Esophagus squamous epithelium (tissue), 5 donors: Measurements from ENCODE around the gene NRXN3. TPM values are rescaled to one million over a fixed set of nuclear protein-coding genes. Genes with fewer than 3 reads are reported as not detected.

Source experiments
- DNase-seq: peaks from one replicate; lab custom pipeline; 2025; lab: John Stamatoyannopoulos, UW
- H3K27ac ChIP-seq, 4 donors: fragments of 200-600 bp; sonication (generic); one replicate each; pipeline ENCODE4 v1.5.1; 2016 to 2019; ENCODE audit warnings: mild to moderate bottlenecking in 1 of 4
- H3K27me3 ChIP-seq, 4 donors: fragments of 200-600 bp; sonication (generic); 1 replicate in 3 of 4; 2 replicates in 1 of 4; pipeline versions ENCODE4 v1.5.1 to v1.6.0; 2017 to 2021; ENCODE audit warnings: antibody characterized with exemption in 1 of 4
- H3K36me3 ChIP-seq, 3 donors: fragments of 200-600 bp; sonication (generic); one replicate each; pipeline ENCODE4 v1.5.1; 2016 to 2019
- H3K4me1 ChIP-seq, 3 donors: fragments of 200-600 bp; sonication (generic); one replicate each; pipeline ENCODE4 v1.5.1; 2017 to 2019
- H3K4me3 ChIP-seq, 4 donors: fragments of 200-600 bp; sonication (generic); 1 replicate in 3 of 4; 2 replicates in 1 of 4; pipeline ENCODE4 v1.5.1; 2016 to 2019; ENCODE audit warnings: mild to moderate bottlenecking in 2 of 4, moderate library complexity in 1 of 4
- H3K9me3 ChIP-seq, 3 donors: fragments of 200-600 bp; sonication (generic); one replicate each; pipeline ENCODE4 v1.5.1; 2016 to 2019
- CTCF ChIP-seq, 6 experiments: fragments of 450-650 bp in 4 of 6; fragments of 200-600 bp in 2 of 6; sonication (generic) in 2 of 6; IDR thresholded peaks; one replicate each; pipeline ENCODE4 v1.5.1; 2016 to 2019; ENCODE audit warnings: antibody characterized with exemption in 6 of 6, mild to moderate bottlenecking in 4 of 6, moderate library complexity in 4 of 6
- POLR2A ChIP-seq, 4 donors: fragments of 450-650 bp; IDR thresholded peaks; one replicate each; pipeline ENCODE4 v1.6.1; 2017; ENCODE audit warnings: antibody characterized with exemption in 4 of 4, mild to moderate bottlenecking in 4 of 4, moderate library complexity in 3 of 4
- WGBS, 2 donors: methylation state at CpG; one replicate each; pipeline ENCODE4 v1.1.5; 2018; 5-methylcytosine and 5-hydroxymethylcytosine counted together
- intact Hi-C: fragments of 100-400 bp; cut with DNase I; formaldehyde crosslinking; loops from one replicate; pipeline ENCODE4 v1.15.0; 2022
- total RNA-seq, 4 donors: library from RNA; depleted of rRNA; stranded (reverse); fragments of >200 nt; gene quantifications; one replicate each; pipeline ENCODE4 v1.1.0, GENCODE V29; 2016
- donor health status: DM: yes; HTN: yes; CAD: no.

Gene NRXN3
- total RNA-seq, 4 donors from 2014 or later, result 0.30 to 15.8 (median 1.5) TPM

DNA sequence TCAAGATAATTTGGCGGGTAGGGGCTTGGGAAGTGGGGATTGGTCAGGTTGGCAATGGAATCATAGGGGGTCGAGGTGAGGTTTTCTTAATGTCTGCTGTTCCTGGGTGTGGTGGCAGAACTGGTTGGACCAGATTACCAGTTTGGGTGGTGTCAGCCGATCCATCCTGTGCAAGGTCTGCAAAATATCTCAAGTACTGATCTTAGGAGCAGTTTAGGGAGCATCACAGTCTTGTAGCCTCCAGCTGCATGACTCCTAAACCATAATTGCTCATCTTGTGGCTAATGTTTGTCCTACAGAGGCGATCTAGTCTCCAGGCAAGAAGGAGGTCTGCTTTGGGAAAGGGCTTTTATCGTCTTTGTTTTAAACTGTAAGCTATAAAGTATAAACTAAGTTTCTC is 1172.8 kb downstream of the NRXN3 start:
- intact Hi-C loops, result no loop called here
- H3K36me3 ChIP-seq, result no peaks in the 10 kb centered on the region
- WGBS, 2 donors, result 59 to 70% methylated on average over 4 to 5 of the region's 5 CpGs

GRCh38 chr14:79351011-79351410 is 1180.8 kb downstream of the NRXN3 start:
- Histone ChIP-seq H3K27ac (no peak overlapping the region), H3K27me3 (no peaks in the 10 kb centered on the region), H3K9me3 (no peaks in the 10 kb centered on the region), H3K36me3 (no peaks in the 10 kb centered on the region), H3K4me1 (no peaks in the 10 kb centered on the region), H3K4me3 (no peak overlapping the region)
- WGBS, 2 donors, result 77% methylated on average over 3 of the region's 3 CpGs
- TF ChIP-seq POLR2A (IDR thresholded peaks at IDR 0.05) (no peak), CTCF (IDR thresholded peaks at IDR 0.05) (no peak)
- DNase-seq, result no peak
- intact Hi-C loops, result no loop called here

More for the DNA sequence above, 1172.8 kb downstream of the NRXN3 start:
- TF ChIP-seq POLR2A (IDR thresholded peaks at IDR 0.05) (no peak), CTCF (IDR thresholded peaks at IDR 0.05) (no peak)
- no peaks in the 10 kb centered on the region for H3K9me3 ChIP-seq
- DNase-seq, result no peak
- H3K27ac ChIP-seq, result no peak overlapping the region
- no peaks in the 10 kb centered on the region for H3K4me1 ChIP-seq
- H3K27me3 ChIP-seq, result no peaks in the 10 kb centered on the region
- H3K4me3 ChIP-seq, result no peak overlapping the region

DNA sequence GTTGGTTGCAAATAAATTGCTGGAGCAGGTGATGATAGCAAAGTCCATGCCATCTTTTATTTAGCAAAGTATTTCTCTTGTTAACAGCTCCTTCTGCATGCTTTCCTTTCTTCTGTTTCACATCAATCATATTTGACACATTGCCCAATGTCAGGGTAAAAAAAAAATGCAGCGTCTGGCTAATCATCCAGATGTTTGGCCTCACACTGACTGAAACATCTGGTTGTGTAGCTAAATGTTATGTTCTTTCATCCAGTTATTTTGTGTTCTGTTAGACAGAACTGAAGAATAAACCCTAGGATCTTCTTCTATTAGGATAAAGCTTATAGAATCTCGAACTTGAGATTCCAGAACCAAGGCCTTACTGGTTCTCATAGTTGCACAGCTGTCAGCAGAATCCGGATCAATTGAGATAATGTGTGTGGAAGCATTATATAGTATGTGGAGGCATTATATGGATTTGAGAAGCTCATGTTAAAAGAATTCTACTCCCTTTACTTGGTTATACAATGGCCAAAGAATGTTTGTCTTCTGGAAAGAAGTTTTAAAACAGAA is 1182.0 kb downstream of the NRXN3 start:
- WGBS, 2 donors, result 27 to 35% methylated on average over 3 of the region's 3 CpGs
- intact Hi-C loops, result no loop called here
- TF ChIP-seq POLR2A (IDR thresholded peaks at IDR 0.05) (no peak), CTCF (IDR thresholded peaks at IDR 0.05) (no peak)
- Histone ChIP-seq H3K27me3 (no peaks in the 10 kb centered on the region), H3K36me3 (no peaks in the 10 kb centered on the region), H3K4me3 (no peak overlapping the region), H3K27ac (no peak overlapping the region), H3K9me3 (no peaks in the 10 kb centered on the region), H3K4me1 (no peaks in the 10 kb centered on the region)
- DNase-seq, result no peak

DNA sequence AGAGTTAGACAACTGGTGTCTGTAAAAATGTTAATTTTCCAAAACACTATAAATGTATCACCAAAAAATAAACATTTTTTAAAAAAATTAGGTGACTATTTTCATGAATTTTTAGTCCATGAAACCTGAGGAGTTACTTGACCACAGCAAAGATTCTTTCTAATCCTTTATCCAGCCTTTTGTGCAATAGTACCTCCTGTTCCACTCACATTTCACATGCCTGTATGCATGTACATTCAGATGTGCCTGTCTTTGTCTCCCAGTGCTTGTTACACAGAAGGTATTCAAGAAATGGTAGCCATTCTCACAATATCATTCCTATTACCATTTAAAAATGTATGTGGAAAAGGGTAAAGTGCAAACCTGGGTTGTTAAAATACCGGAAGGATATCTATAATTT is 1184.2 kb downstream of the NRXN3 start:
- Histone ChIP-seq H3K36me3 (no peaks in the 10 kb centered on the region), H3K4me3 (no peak overlapping the region), H3K27ac (no peak overlapping the region), H3K4me1 (no peaks in the 10 kb centered on the region), H3K9me3 (no peaks in the 10 kb centered on the region), H3K27me3 (no peaks in the 10 kb centered on the region)
- no peak for DNase-seq
- TF ChIP-seq CTCF (IDR thresholded peaks at IDR 0.05) (no peak), POLR2A (IDR thresholded peaks at IDR 0.05) (no peak)
- intact Hi-C loops, result no loop called here
- WGBS, 2 donors, result 80 to 85% methylated on average over 1 of the region's 1 CpG

GRCh38 chr14:79356040-79356439 is 1185.9 kb downstream of the NRXN3 start:
- TF ChIP-seq CTCF (IDR thresholded peaks at IDR 0.05) (no peak), POLR2A (IDR thresholded peaks at IDR 0.05) (no peak)
- H3K4me1 ChIP-seq, result no peaks in the 10 kb centered on the region

More at GRCh38 chr14:79356040-79356439, 1185.9 kb downstream of the NRXN3 start:
- no peaks in the 10 kb centered on the region for H3K36me3 ChIP-seq
- no peak overlapping the region for H3K4me3 ChIP-seq
- no peaks in the 10 kb centered on the region for H3K27me3 ChIP-seq
- no peak overlapping the region for H3K27ac ChIP-seq
- intact Hi-C loops, result no loop called here
- H3K9me3 ChIP-seq, result no peaks in the 10 kb centered on the region
- no peak for DNase-seq
- WGBS, 2 donors, result 72% methylated on average over 2 of the region's 2 CpGs
